NCI-H2227 (cell line): Measurements from ENCODE around the gene REM2.

Experiments used
- DNase-seq: peaks from one replicate; lab custom pipeline; 2025; ENCODE audit not compliant: unreplicated experiment; lab: John Stamatoyannopoulos, UW

Gene REM2

DNA sequence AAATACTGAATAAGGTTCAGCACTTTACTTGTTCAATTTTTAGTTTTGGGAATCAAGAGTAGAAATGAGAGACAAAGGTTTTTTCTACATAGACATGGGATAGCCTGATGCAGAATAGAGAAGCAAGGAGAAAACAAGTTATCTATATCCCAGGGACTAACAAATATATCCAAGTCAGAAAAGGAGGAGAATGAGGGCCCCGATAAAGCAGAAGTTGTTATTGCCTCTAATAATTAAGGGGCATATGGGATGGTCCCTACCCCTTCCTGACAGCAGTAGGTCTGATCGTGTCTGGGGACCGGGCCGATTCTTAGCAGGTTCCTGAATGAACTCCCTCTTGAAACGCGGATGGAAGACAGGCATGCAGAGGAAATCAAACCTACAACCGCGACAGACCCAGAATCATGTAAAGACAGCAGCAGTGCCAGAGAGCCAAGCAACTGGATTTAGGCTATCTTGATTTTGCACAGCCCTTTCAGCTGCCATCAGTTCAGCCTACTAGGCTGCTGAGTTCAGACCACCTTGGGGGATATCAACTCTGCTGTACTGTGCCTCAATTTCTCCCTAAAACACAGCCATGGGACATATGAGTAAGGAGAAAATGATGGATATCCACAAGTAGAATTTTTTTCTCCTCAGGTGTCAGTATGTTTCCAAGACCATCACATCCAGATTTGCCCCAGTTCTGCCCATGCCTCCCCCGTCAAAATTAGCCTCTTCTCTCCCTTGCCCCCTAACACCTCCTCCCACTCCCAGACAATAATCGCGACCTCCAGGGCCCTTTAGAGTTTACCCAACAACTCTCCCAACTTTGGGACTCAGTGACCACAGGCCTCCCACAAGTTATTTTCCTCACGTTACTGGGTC is 45.4 kb downstream of the REM2 start:
- no peak for DNase-seq

DNA sequence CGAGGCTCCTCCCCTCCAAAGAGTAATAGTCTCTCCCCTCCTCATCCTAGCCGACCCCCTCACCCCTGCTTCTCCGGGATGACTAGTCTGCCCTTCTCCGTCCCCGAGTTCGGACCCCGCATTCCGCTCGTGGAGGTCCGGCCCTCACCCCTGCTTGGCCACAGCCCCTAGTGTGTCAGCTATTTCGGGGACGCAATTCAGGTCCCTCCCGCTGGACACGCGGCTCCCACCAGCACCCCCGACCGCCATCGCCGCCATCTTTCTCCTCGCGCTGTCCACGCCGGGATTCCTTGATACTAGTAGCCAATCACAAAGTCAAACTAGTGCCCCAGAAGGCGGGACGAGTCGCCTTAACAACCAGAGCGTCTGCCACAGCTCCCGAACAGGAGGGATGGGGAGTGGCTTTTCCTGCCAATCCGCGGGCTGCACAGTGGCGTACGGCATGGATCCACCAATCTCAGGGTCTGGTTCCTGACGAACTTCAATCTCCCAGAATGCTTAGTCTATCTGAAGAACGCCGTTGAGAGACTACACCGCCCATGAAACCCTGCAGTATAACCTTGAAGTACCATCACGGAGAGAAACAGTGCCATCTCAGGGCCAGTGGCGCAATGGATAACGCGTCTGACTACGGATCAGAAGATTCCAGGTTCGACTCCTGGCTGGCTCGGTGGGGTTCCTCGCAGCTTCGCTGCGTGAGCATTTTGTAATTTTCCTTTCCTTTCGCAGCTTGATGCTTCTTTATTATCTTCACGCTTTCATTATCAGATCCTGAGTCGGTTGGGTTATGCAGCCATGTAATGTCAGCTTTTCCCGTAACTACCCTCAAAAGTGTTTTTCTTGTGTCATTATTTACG is 46.3 kb downstream of the REM2 start, which contains the start of gene PRMT5:
Gene PRMT5, minus strand, starts transcription at position 273 of the 857 bp plus-strand sequence. Its CDS starts 15 bp downstream, at position 258.
- peak; percentile 99 for DNase-seq

DNA sequence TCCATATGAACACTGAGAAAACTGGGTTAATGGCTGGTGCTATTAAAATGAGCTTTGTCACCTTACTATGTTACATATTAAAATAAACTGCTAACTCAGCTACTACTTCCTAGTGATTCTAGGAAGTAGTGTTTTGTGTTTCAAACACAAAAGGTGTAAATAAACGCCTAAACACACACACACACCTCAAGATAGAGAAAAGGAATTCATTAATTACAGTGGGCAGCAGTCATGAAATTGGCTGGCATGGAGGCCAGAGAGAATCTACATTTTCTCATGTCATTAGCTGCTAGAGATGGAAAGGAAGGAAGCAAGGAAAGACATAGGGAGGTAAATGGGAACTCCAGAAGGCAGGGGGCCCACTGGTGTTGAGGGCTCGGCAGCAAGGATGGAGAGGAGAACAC is 46.9 kb downstream of the REM2 start:
- DNase-seq, result no peak

DNA sequence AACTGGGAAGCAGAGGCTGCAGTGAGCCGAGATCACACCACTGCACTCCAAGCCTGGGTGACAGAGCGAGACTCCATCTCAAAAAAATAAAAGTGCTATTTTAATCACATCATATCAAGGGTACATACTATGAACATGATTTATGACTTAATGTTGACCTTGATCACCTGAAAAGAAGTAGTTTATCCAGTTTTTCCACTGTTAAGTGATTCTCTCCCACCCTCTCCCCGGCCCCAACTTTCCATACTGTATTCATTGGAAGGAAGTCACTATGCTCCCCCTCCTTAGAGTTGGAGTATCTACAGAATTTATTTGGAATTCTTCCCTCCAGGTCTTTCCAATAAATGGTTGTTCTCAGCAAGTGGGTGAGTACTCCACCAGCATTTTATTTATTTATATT is 49.1 kb downstream of the REM2 start:
- DNase-seq, result no peak

DNA sequence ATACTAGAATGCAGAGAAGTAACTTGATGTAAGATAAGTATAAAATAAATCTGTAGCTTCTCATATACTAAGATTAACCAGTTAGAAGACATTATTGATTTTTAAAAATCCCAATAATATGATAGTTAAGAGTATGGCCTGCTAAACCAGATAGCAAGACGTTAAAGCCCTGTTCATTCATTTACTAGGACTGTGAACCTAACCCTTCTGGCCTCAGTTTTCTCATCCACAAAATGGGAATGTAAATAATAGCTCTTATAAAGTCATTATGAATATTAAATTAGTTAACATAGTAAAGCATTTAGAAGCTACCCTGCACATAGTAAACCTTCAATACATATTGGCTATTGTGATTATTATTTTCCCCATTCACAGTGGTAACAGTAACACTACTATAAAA is 52.1 kb downstream of the REM2 start:
- DNase-seq, result no peak
